NB4 (cell line): Measurements from ENCODE around the gene PDE4D.

Experiments used
- MAX ChIP-seq: IDR thresholded peaks from 2 replicates; pipeline ENCODE4 v1.6.1; 2011; ENCODE audit warnings: low read depth, low read length
- POLR2A ChIP-seq: IDR thresholded peaks from 2 replicates; pipeline ENCODE4 v1.6.1; 2011; ENCODE audit warnings: mild to moderate bottlenecking; ENCODE audit not compliant: insufficient read length; ENCODE audit errors: extremely low read depth

- TF ChIP-seq POLR2A (no peak), MAX (no peak)
Measured at GRCh38 chr5:59254055-59254687, 639.4 kb downstream of the PDE4D start.
